Choroid plexus epithelial cell (primary cell): ENCODE data around the gene KCNS1.
"Not testable (repeated sequence)": the region's sequence is repeated elsewhere in the genome, so short reads cannot be mapped to it uniquely, and the experiment has no call there.

Source experiments
- DNase-seq: peaks from one replicate; pipeline ENCODE4 v3.0.0-alpha.2; 2010; ENCODE audit warnings: low read depth
- H3K4me3 ChIP-seq: 2 replicates; pipeline ENCODE4 v1.5.1; 2011; ENCODE audit warnings: low read depth, mild to moderate bottlenecking, control low read depth, low read length, moderate library complexity
- TF ChIP-seq, protein P1 (sequence below): conservative IDR thresholded peaks from 2 replicates; pipeline ENCODE4 v1.5.1; 2011; ENCODE audit warnings: low read depth, mild to moderate bottlenecking, control low read depth, inconsistent platforms, low read length, moderate library complexity

The KCNS1 gene

GRCh38 chr20:45100563-45101245 lies at the start of gene KCNS1:
Gene KCNS1 (minus strand): TSS chr20:45101127. CDS start chr20:45099236, 1,891 bp downstream.
- TF ChIP-seq, protein P1, sequence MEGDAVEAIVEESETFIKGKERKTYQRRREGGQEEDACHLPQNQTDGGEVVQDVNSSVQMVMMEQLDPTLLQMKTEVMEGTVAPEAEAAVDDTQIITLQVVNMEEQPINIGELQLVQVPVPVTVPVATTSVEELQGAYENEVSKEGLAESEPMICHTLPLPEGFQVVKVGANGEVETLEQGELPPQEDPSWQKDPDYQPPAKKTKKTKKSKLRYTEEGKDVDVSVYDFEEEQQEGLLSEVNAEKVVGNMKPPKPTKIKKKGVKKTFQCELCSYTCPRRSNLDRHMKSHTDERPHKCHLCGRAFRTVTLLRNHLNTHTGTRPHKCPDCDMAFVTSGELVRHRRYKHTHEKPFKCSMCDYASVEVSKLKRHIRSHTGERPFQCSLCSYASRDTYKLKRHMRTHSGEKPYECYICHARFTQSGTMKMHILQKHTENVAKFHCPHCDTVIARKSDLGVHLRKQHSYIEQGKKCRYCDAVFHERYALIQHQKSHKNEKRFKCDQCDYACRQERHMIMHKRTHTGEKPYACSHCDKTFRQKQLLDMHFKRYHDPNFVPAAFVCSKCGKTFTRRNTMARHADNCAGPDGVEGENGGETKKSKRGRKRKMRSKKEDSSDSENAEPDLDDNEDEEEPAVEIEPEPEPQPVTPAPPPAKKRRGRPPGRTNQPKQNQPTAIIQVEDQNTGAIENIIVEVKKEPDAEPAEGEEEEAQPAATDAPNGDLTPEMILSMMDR, result peak; percentile 34
- peak within 1 kb of the TSS; percentile 44 for H3K4me3 ChIP-seq
- DNase-seq, result peak; percentile 32

DNA sequence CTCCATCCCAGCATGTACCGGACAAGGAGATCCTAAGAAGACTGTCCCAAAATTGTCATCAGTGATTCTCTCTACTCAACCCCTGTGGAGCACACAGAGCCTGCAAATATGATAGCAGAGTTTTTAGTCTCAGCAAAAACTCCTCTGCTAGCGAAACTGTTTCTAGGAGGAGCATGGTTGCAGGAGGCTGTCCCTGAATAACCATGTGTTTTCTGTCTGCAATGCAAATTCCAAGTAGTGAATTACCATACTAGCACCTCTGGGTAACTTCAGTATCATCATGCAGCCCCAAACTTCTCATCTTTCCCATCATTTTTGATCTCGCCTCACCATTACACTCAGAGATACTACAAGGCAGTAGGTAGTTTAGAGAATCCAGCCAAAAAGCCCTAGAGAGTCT lies 48.1 kb upstream of the KCNS1 start:
- no peak for DNase-seq
- TF ChIP-seq, protein P1, result no peak
- H3K4me3 ChIP-seq, result no peak overlapping the region

GRCh38 chr20:45140836-45141235 lies 39.9 kb upstream of the KCNS1 start:
- no peak for DNase-seq
- no peak overlapping the region for H3K4me3 ChIP-seq
- TF ChIP-seq, protein P1, result no peak

GRCh38 chr20:45139733-45140375 lies 38.9 kb upstream of the KCNS1 start:
- not testable (repeated sequence) for H3K4me3 ChIP-seq, DNase-seq

GRCh38 chr20:45138561-45139300 lies 37.8 kb upstream of the KCNS1 start:
- TF ChIP-seq, protein P1, result peak; percentile 75
- peak; percentile 16 for DNase-seq
- H3K4me3 ChIP-seq, result no peak overlapping the region

- TF ChIP-seq, protein P1, result no peak
- no peak overlapping the region for H3K4me3 ChIP-seq
- no peak for DNase-seq
Measured at GRCh38 chr20:45136911-45137310, 36.0 kb upstream of the KCNS1 start.

- no peak for DNase-seq
- TF ChIP-seq, protein P1, result no peak
- no peak overlapping the region for H3K4me3 ChIP-seq
Measured at GRCh38 chr20:45128099-45128498, 27.2 kb upstream of the KCNS1 start.
